Suprapubic skin (tissue), 3 donors: Measurements from ENCODE around the gene BLACAT1.

Experiments
- POLR2A ChIP-seq, 2 donors: fragments of 450-650 bp; IDR thresholded peaks; one replicate each; pipeline ENCODE4 v1.6.1; 2017; ENCODE audit warnings: antibody characterized with exemption in 2 of 2, mild to moderate bottlenecking in 2 of 2, moderate library complexity in 2 of 2
- TF ChIP-seq, protein P1 (sequence below), 2 donors: fragments of 200-600 bp in 1 of 2; fragments of 450-650 bp in 1 of 2; sonication (generic) in 1 of 2; IDR thresholded peaks; one replicate each; pipeline ENCODE4 v1.5.1; 2016 to 2019; ENCODE audit warnings: antibody characterized with exemption in 2 of 2, mild to moderate bottlenecking in 1 of 2, moderate library complexity in 1 of 2

DNA sequence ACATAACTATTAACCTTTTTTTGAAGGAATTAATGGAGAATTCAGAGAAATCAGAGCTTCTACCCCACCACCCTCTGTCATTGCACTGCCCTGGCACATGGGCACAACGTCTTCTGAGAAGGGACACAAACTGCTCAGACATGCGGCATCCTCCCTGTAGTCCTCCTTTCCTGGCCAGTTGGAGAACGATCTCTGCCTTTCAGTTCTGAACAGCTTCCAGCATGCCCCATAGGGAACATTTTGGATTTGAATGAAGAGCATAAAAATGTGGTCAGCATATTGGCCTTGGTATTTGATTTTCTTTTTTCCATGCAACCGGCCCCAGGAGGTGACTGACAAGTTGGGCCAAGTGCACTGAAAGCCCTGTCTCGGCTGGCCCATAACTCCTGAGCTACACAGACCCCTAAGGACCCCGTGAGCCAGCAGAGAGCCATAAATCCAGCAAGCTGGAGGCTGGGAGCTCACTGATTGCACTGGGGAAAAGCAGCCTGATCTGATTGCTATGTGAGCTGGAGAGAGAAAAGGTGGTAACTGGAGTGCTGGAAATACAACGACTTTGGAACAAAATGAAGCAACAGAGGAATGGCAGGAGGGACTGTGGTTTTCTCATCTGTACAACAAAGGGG is 10.9 kb upstream of the BLACAT1 start:
- TF ChIP-seq, protein P1, sequence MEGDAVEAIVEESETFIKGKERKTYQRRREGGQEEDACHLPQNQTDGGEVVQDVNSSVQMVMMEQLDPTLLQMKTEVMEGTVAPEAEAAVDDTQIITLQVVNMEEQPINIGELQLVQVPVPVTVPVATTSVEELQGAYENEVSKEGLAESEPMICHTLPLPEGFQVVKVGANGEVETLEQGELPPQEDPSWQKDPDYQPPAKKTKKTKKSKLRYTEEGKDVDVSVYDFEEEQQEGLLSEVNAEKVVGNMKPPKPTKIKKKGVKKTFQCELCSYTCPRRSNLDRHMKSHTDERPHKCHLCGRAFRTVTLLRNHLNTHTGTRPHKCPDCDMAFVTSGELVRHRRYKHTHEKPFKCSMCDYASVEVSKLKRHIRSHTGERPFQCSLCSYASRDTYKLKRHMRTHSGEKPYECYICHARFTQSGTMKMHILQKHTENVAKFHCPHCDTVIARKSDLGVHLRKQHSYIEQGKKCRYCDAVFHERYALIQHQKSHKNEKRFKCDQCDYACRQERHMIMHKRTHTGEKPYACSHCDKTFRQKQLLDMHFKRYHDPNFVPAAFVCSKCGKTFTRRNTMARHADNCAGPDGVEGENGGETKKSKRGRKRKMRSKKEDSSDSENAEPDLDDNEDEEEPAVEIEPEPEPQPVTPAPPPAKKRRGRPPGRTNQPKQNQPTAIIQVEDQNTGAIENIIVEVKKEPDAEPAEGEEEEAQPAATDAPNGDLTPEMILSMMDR (IDR thresholded peaks at IDR 0.05), result no peak
- TF ChIP-seq POLR2A (IDR thresholded peaks at IDR 0.05), result no peak
